Adipocyte (in vitro differentiated cells): Measurements from ENCODE around the gene CMC1.

ENCODE experiments used
- DNase-seq: peaks from one replicate; pipeline ENCODE4 v3.0.0-alpha.2; 2015; ENCODE audit warnings: low read depth
- H3K27me3 ChIP-seq: replicated peaks from 2 replicates; pipeline ENCODE4 v1.7.0; 2013; ENCODE audit warnings: mild to moderate bottlenecking, low read length, moderate library complexity; ENCODE audit not compliant: control insufficient read depth, insufficient read depth
- H3K36me3 ChIP-seq: 2 replicates; pipeline ENCODE4 v1.7.0; 2013; ENCODE audit warnings: low read length, mild to moderate bottlenecking, moderate library complexity; ENCODE audit not compliant: control insufficient read depth, insufficient read depth, severe bottlenecking
- H3K4me1 ChIP-seq: 2 replicates; pipeline ENCODE4 v1.7.0; 2013; ENCODE audit warnings: mild to moderate bottlenecking, low read length, moderate library complexity; ENCODE audit not compliant: control insufficient read depth, insufficient read depth
- H3K4me3 ChIP-seq: 2 replicates; pipeline ENCODE4 v1.7.0; 2013; ENCODE audit warnings: mild to moderate bottlenecking, low read length, moderate library complexity
- H3K9ac ChIP-seq: 2 replicates; pipeline ENCODE4 v1.7.0; 2013; ENCODE audit warnings: mild to moderate bottlenecking, low read length, moderate library complexity
- H3K9me3 ChIP-seq: 2 replicates; pipeline ENCODE4 v1.7.0; 2013; ENCODE audit warnings: mild to moderate bottlenecking, low read length, moderate library complexity; ENCODE audit not compliant: control insufficient read depth

The CMC1 gene

DNA sequence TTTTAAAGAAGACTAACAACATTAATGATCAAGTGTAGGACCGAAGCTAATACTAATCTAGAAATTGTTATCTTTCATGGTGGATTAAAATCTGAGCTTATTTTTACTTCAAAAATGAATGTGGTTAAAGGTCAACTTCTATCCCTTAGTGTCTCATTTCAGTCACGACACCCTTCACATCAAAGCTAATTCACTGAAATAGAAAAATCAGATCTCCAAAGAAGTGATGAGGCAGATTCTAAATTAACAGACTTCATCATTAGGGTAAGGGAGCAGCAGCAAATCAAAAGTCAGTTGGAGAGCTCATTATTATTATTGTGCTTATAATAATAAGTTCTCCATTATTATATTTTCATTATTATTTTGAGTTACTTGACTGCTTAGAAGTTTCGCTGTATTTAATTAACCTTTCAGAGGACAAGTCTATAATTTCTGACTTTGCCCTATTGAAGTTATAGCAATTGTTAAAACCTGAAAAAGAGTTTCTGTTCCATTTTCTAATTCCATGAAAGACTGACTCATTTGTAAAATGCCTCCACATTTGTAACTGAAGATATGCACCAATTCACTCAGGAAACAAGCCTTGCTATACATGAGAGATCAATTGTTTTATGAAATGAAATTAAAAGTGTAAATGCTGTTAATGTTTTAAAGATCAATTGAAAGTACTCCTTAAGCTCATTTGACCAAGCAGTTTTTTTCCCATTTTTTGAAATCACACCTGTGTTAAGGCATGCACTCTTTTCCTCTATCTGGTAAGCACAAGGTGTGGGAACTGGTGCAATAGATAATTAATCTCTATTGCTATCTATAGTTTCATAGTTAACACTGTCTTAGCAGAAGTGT, 23.1 kb upstream of the CMC1 start:
- DNase-seq = no peak
- no peak overlapping the region for H3K9ac ChIP-seq
- H3K4me3 ChIP-seq = no peak overlapping the region
- H3K36me3 ChIP-seq = no peaks in the 10 kb centered on the region
- peaks cover 26% of the 10 kb centered on the region for H3K9me3 ChIP-seq
- no peaks in the 10 kb centered on the region for H3K27me3 ChIP-seq
- no peaks in the 10 kb centered on the region for H3K4me1 ChIP-seq

DNA sequence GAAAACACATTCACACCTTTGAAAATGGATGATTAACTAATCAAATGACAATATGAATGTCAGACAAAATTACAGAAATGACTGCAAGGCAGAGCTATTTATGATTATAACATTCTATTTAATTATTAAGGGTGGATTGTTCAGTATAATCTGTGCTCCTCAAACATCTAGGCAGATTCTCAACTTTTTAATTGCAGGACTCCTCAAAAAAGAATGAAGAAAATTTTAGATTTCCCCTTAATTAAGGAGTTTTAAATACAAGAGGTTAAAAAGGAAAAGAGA, 22.6 kb upstream of the CMC1 start:
- no peaks in the 10 kb centered on the region for H3K4me1 ChIP-seq
- H3K4me3 ChIP-seq = no peak overlapping the region
- H3K9me3 ChIP-seq = peaks cover 21% of the 10 kb centered on the region
- no peak for DNase-seq
- H3K36me3 ChIP-seq = no peaks in the 10 kb centered on the region
- no peaks in the 10 kb centered on the region for H3K27me3 ChIP-seq
- H3K9ac ChIP-seq = no peak overlapping the region

DNA sequence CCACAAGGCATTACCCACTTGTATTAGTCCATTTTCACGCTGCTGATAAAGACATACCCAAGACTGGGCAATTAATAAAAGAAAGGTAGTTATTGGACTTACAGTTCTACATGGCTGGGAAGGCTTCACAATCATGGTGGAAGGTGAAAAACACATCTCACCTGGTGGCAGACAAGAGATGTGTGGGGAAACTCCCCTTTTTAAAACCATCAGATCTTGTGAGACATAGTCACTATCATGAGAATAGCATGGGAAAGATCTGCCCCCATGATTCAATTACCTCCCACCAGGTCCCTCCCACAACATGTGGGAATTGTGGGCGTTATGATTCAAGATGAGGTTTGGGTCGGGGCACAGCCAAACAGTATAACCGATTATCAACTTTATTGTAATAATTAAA, 17.0 kb upstream of the CMC1 start:
- Histone ChIP-seq H3K9ac (no peak overlapping the region), H3K36me3 (no peaks in the 10 kb centered on the region), H3K4me1 (no peaks in the 10 kb centered on the region), H3K4me3 (no peak overlapping the region), H3K9me3 (no peaks in the 10 kb centered on the region), H3K27me3 (no peaks in the 10 kb centered on the region)
- DNase-seq = no peak

DNA sequence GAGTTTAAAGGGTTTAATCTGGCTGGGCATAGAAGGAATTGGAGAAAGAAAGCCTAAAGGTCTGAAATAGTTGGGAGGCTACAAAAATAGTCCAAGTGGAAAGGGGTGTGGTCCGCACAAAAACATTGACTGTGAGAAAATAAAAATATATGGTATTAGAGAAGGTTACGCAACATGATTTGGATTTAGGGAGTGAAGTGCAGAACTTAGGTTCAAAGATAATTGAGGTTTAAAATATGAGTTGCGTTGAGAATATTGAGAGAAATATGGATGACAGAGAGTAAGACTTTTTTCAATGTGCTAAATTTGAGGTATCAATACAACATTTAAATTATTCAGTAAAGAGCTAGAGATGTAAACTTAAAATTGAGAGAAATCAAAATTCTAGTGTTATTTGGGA, 15.4 kb upstream of the CMC1 start:
- no peak for DNase-seq
- H3K9ac ChIP-seq = no peak overlapping the region
- H3K27me3 ChIP-seq = no peaks in the 10 kb centered on the region
- no peaks in the 10 kb centered on the region for H3K36me3 ChIP-seq
- no peak overlapping the region for H3K4me3 ChIP-seq
- no peaks in the 10 kb centered on the region for H3K4me1 ChIP-seq
- H3K9me3 ChIP-seq = no peaks in the 10 kb centered on the region

DNA sequence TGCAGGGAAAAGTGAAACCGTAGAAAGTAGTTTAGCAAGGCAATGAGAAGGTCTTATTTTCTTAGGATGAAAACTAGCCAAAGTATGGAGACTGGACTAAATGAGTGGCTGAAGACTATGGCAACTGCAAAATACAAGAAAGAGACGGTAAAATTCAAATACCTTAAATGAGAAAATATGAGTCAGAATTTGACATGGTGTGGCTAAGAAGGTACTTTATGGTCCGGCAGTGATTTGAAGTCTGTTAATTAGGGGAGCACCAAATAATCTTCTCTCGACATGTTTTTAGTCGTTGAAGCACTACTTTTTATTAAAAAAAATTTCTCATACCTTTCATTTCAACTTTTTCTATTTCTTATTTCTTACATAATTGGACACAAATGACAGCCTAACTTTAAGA, 12.8 kb upstream of the CMC1 start:
- no peaks in the 10 kb centered on the region for H3K27me3 ChIP-seq
- no peak overlapping the region for H3K4me3 ChIP-seq
- no peaks in the 10 kb centered on the region for H3K4me1 ChIP-seq
- no peak for DNase-seq
- no peaks in the 10 kb centered on the region for H3K9me3 ChIP-seq
- no peak overlapping the region for H3K9ac ChIP-seq
- no peaks in the 10 kb centered on the region for H3K36me3 ChIP-seq

DNA sequence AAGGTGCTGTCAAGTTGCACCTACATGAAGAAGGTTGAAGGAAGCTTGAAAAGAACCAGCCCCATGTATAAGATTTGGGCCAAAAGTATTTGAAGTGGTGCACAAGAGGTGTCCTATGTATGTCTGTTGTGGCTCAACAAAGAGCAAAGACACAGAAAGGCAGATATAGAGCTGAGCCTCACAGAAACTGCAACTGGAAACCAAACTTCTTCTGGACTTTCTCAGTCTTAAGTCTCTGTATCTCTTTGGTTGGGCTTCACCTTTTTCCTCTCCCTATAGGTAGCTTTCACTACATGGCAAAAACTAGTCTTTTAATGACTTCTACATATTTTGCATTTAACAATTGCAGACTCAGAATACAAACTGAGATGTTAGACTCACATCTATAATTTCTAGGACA, 8.8 kb upstream of the CMC1 start:
- Histone ChIP-seq H3K9me3 (no peaks in the 10 kb centered on the region), H3K27me3 (no peaks in the 10 kb centered on the region), H3K4me1 (no peaks in the 10 kb centered on the region), H3K4me3 (no peak overlapping the region), H3K9ac (no peak overlapping the region), H3K36me3 (no peaks in the 10 kb centered on the region)
- DNase-seq = no peak

DNA sequence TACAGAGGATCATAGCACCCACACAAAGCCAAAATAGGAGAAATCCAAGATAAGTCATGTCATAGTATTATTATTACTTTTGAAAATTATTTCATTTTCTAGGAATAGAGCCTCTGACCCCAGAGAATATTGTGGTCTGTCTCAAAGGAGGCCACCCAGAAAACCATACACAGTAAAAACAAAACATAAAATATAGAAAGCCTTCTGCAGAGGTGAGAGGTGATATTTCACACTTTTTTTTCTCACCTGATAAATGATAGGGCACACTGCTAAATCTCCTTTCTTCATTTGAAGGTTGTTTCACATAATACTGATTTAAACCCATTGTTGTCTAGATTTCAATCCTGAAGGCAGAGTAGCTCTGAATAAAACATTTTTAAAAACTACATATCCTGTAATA, 7.0 kb upstream of the CMC1 start:
- Histone ChIP-seq H3K9me3 (no peaks in the 10 kb centered on the region), H3K4me3 (no peak overlapping the region), H3K4me1 (no peaks in the 10 kb centered on the region), H3K9ac (no peak overlapping the region), H3K27me3 (no peaks in the 10 kb centered on the region), H3K36me3 (no peaks in the 10 kb centered on the region)
- no peak for DNase-seq

DNA sequence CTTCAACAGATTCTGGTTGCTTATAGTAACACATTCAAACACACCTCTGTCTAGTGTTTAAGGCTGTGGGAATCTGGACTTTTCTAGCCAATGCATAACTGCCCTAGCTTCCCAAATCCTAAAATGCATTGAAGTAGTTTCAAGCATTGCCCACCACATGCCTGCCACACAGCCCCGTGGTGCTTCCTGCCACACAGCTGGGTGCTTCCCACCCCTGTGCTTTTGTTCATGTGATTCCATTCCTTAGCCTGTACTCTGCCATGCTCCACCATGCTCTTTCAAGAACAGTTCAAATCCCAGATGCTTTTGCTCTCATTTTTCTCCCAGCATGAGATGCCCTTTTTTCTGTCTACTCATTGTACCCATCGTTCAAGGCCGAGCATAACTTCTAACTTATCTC, 2.3 kb upstream of the CMC1 start:
- H3K9me3 ChIP-seq = no peaks in the 10 kb centered on the region
- no peaks in the 10 kb centered on the region for H3K36me3 ChIP-seq
- no peak overlapping the region for H3K9ac ChIP-seq
- DNase-seq = no peak
- no peak overlapping the region for H3K4me3 ChIP-seq
- no peaks in the 10 kb centered on the region for H3K27me3 ChIP-seq
- H3K4me1 ChIP-seq = peaks cover 6% of the 10 kb centered on the region

DNA sequence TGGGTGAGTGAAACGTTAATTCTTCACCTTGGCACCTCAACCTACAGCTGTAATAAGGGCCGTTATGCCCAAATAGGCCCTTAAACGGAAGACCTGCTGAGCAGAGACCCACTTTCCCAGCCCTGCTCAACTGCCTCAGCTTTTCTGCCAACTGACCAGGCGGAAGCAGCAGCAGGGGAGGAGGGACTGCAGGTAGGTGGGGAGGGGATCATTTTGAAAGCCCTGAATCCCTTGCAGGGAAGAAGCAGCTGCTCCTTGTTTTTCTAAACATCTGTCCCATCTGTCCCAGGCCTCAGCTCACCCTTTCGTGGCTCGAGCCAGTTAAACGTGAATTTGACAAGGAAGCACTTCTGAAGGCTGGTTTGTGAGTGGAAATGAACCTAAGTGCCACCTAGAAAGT, 978 bp upstream of the CMC1 start:
- Histone ChIP-seq H3K36me3 (no peaks in the 10 kb centered on the region), H3K4me3 (peak overlapping the region; percentile 98), H3K9me3 (no peaks in the 10 kb centered on the region), H3K9ac (peak overlapping the region; percentile 95), H3K27me3 (no peaks in the 10 kb centered on the region), H3K4me1 (peaks cover 6% of the 10 kb centered on the region)
- DNase-seq = no peak

DNA sequence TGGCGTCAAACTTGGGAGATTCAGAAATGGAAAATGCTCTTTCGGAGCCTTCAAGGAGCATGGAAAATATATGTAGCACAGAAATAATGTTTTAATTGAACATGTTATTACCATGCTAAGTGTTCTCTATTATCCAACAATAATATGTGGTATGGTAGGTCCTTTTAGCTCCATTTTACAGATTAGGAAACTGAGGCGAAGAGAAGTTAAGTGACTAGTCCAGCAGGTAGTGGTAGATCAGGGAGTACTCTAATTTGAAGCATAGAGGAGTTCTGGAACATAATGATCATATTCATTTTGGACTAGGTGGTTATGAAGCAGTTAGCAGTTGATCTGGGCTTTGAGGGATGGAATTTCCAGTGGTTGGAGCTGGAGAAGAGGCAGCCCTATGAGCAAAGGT, 1.1 kb downstream of the CMC1 start:
- Histone ChIP-seq H3K9me3 (no peaks in the 10 kb centered on the region), H3K4me1 (peaks cover 6% of the 10 kb centered on the region), H3K27me3 (no peaks in the 10 kb centered on the region), H3K9ac (peak overlapping the region; percentile 95), H3K4me3 (peak overlapping the region; percentile 98), H3K36me3 (no peaks in the 10 kb centered on the region)
- no peak for DNase-seq

DNA sequence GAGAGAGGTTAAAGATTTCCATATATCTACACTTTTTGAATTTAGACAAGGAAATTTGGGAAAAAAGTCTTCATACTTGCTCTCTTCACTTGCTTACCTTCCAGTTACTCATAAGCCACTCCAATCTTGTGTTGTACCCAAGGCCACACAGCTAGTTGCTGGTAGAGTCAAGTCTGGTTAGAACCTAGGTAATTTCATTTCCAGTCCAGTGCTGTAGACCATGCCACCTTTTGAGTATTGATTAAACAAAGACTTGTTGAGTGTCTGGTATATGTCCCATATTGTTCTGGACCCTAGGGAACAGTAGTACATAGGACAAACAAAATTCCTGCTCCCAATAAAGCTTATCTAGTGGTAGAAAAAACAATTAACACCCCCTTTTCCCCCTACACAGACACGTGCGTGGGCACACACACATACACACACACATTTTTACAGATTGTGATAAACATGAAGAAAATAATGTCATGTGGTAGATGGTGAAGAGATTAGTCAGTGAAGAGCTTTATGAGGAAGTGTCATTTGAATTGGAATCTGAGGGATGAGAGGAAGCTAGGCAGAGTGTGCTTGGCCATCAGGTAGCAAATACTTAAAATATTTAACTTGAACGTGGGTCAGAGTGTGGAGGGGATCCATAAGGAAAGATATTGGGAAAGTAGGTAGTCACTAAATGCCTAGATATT, 2.1 kb downstream of the CMC1 start:
- no peaks in the 10 kb centered on the region for H3K36me3 ChIP-seq
- DNase-seq = no peak
- H3K4me3 ChIP-seq = no peak overlapping the region
- no peaks in the 10 kb centered on the region for H3K27me3 ChIP-seq
- no peak overlapping the region for H3K9ac ChIP-seq
- peaks cover 6% of the 10 kb centered on the region for H3K4me1 ChIP-seq
- no peaks in the 10 kb centered on the region for H3K9me3 ChIP-seq

DNA sequence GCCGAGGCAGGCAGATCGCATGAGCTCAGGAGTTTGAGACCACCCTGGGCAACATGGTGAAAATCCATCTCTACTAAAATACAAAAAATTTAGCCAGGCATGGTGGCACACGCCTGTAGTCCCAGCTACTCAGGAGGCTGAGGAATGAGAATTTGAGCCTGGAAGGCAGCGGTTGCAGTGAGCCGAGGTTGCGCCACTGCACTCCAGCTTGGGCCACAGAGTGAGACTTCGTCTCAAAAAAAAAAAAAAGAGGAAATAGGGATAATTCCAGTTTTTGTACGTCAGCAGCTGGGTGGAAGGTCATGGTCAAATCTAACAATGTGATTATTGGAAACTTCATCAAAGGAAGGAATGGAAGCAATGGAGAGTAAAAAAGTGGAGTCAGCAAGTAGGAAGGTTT, 3.1 kb downstream of the CMC1 start:
- no peaks in the 10 kb centered on the region for H3K27me3 ChIP-seq
- H3K4me1 ChIP-seq = peaks cover 6% of the 10 kb centered on the region
- no peak overlapping the region for H3K9ac ChIP-seq
- H3K4me3 ChIP-seq = no peak overlapping the region
- no peaks in the 10 kb centered on the region for H3K36me3 ChIP-seq
- H3K9me3 ChIP-seq = no peaks in the 10 kb centered on the region
- DNase-seq = no peak
